Motor neuron (in vitro differentiated cells): Measurements from ENCODE around the gene GRAMD4. TPM values are rescaled to one million over a fixed set of nuclear protein-coding genes. Genes with fewer than 3 reads are reported as not detected.
A peak's percentile ranks its signal among the peaks of the same experiment; 100 is the strongest.

Experiments used
- ATAC-seq, 8 experiments: fragments of 200-7000 bp; cut with Tn5 transposase; replicated peaks in 6 of 8; 2 replicates each; pipeline ENCODE4 v1.8.0; 2021; ENCODE audit warnings: mild to moderate bottlenecking in 8 of 8, moderate library complexity in 8 of 8
- H3K27ac ChIP-seq, 2 donors: fragments of 250-450 bp; sonication (Bioruptor Pico); 2 replicates each; pipeline ENCODE4 v1.9.0; 2021; ENCODE audit warnings: antibody characterized with exemption in 2 of 2, mild to moderate bottlenecking in 2 of 2, moderate library complexity in 1 of 2
- H3K4me1 ChIP-seq, 2 donors: fragments of 250-450 bp; sonication (Bioruptor Pico); replicated peaks in 1 of 2; 2 replicates each; pipeline ENCODE4 v1.6.1; 2021; ENCODE audit warnings: antibody characterized with exemption in 2 of 2, mild to moderate bottlenecking in 2 of 2, moderate library complexity in 1 of 2
- H3K4me3 ChIP-seq, 5 donors: fragments of 250-450 bp; sonication (Bioruptor Pico); 2 replicates each; pipeline ENCODE4 v1.9.0; 2021; ENCODE audit warnings: antibody characterized with exemption in 5 of 5, mild to moderate bottlenecking in 5 of 5, moderate library complexity in 4 of 5
- WGBS, 10 experiments: fragments of 450-650 bp; shearing (Covaris generic); methylation state at CpG; one replicate each; pipeline ENCODE4 v1.0.0; 2022; 5-methylcytosine and 5-hydroxymethylcytosine counted together
- in situ Hi-C, 9 experiments: fragments of 400-800 bp; cut with MboI; loops; one replicate each; pipeline ENCODE4 v1.15.0; 2021; ENCODE audit warnings: low sequenced_read_pairs in 9 of 9, low pct_unique_long_range_greater_than_20kb in 2 of 9; ENCODE audit not compliant: unreplicated experiment in 9 of 9
- total RNA-seq, 8 experiments: library from RNA; unstranded; fragments of 300-600 nt; gene quantifications; 2 replicates each; pipeline versions ENCODE4 v1.2.3 to v1.2.4, GENCODE V29; 2022

The GRAMD4 gene
- total RNA-seq, 8 experiments from 2014 or later: 4.3 to 28.8 (median 20.2) TPM

DNA sequence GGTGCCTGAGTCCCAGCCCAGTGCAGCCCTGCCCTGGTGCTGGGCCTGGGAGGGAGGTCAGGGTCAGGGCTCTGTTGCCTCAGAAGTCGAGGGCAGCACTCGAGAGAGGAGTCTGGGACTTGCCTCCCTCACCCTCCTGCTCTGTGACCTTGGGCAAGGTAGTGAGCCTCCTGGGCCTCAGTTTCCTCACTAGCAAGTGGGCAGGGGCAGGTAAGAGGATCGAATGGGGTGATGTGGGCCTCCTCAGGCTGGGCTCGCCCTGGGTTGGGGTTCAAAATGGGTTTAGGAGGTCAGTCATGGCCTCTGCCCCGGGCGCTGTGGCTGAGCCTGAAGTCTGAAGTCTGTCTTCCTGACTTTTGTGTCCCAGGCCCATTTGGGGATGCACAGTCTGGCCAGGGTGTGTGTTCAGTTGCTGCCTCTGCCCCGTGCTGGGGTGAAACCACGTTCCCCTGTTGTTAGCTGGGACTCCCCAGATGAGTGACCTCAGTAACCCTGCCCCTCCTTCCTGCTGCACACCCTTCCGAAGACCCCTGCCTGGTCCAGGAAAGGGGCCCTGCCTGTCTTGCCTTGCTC, 41.8 kb upstream of the GRAMD4 start:
- no peak overlapping the region for H3K27ac ChIP-seq
- ATAC-seq: peak in 1 of 8 experiments; percentile 3
- in situ Hi-C loops: no loop called here

DNA sequence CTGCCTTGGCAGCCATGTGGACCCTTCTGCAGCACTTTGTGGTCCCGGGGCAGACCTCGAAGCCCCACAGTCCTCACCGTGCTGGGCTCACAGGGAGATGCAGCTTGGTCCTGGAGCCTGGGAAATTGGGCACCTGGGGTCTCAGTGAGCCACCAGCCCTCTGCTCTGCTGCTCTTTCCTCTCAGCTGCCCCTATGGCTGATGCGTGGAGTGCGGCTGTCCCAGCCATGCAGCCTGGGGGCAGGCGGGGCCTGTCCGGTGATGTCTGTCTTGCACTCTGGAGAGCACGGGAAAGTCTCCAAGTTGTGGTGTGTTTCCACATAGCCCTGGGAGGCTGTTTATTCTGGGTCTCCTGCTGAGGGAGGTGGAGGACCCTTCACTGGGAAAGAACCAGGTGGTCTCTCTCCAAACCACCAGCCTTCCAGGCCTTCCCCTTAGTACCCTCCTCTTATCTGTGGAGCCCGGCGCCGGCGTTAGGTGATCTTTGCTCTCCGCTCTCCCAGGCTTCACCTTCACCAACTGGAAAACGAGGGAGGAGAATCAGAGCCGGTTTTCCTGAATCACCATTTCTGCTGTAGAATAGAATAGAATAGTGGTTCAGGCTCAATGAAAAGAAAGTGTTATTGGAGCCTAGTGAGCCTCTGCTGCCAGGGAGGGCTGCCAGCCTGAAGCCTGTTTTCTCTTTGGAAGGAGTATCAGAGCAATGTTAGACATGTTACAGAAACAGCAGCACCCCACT, 41.2 kb upstream of the GRAMD4 start:
- peak in 5 of 8 experiments; percentile 8 to 48 (median 12) for ATAC-seq
- Histone ChIP-seq H3K27ac (no peak overlapping the region), H3K4me1 (peaks cover 31 to 39% of the 10 kb centered on the region in 2 donors), H3K4me3 (peak overlapping the region in 4 of 5 donors; percentile 0 to 96 (median 36))
- in situ Hi-C loops: no loop called here
- WGBS, 10 experiments: 40 to 80% (median 60%) methylated on average over 1 to 6 of the region's 15 CpGs; no CpG with 5 or more reads in 3 of the 10 experiments

More for the DNA sequence above, 41.8 kb upstream of the GRAMD4 start:
- H3K4me1 ChIP-seq: peaks cover 31 to 39% of the 10 kb centered on the region in 2 donors
- peak overlapping the region; percentile 60 to 98 (median 77) for H3K4me3 ChIP-seq
- 55 to 80% (median 70%) methylated on average over 1 to 2 of the region's 9 CpGs; no CpG with 5 or more reads in 6 of the 10 experiments for WGBS, 10 experiments

DNA sequence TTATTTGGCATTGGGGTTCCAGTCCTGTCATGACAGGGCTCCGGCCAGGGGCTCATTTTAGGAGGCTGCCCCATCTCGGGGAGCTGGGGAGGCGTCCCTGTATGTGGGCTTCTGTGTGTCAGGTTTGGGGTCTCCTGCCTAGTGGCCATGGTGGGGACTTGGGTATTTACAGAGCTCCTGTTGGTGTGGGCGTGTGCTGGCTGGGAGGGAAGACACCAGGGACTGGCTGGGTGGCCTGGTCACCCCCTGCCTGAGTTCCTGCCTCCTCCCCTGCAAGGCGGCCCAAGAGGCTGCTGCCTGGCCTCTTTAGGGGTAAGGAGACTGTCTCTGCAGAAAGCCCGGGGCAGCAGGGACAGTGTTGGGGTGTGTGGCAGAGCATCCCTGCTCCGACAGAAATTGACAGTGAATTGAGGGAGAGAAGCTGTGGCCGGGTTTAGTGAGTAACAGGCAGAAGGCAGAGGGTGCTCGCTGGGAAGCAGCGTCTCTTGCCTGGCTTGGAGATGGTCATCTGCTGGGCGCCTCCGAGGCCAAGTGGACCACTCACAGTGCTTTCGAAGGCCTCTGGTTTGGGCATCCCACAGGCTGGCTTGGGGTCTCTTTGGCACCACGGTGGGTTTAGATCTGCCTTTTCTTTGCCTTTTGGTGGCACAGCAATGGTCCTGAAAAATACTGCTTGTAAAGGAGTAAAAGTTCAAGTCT, 40.3 kb upstream of the GRAMD4 start:
- no peak for ATAC-seq
- 73 to 93% (median 85%) methylated on average over 3 to 9 of the region's 14 CpGs; no CpG with 5 or more reads in 4 of the 10 experiments for WGBS, 10 experiments
- peaks cover 38 to 45% of the 10 kb centered on the region in 2 donors for H3K4me1 ChIP-seq
- in situ Hi-C loops: no loop called here
- no peak overlapping the region for H3K27ac ChIP-seq
- no peak overlapping the region for H3K4me3 ChIP-seq

GRCh38 chr22:46580940-46581537, 39.1 kb upstream of the GRAMD4 start:
- ATAC-seq: no peak
- H3K4me3 ChIP-seq: no peak overlapping the region
- no peak overlapping the region for H3K27ac ChIP-seq
- in situ Hi-C loops: no loop called here
- WGBS, 10 experiments: 71 to 100% (median 85%) methylated on average over 1 to 8 of the region's 13 CpGs; no CpG with 5 or more reads in 1 of the 10 experiments
- peaks cover 36 to 47% of the 10 kb centered on the region in 2 donors for H3K4me1 ChIP-seq

DNA sequence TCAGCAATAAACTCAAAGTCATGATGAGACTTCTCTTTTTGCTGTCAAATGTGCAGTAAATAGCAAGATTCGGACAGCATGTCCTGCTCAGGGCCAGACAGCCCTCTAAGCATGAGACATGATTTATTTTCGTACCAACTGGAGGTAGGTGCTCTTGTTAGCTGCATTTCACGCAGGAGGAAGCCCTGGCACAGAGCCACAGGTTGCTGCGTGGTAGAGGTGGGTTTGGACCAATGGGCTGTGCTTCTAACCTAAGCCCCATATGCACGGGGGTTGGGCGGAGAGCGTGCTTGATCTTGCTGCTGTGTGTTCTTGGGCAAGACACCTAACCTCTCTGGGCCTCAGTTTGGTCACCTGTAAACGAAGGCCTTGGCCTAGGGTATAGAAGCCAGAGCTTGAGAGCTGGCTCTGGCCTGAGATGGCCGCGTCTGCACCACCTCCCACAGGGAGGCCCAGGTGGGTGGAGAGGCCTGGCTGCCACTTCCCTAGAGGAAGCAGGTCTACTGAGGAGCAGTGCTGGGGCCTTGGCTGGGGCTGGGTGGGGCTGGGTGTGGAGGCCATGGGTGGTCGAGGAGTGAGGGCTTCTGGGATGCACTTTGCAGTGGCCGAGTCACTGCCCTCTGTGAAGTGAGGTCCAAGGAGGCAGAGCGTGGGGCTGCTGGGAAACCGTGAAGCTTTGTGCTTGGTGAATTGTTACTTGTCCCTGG, 38.5 kb upstream of the GRAMD4 start:
- Histone ChIP-seq H3K4me3 (no peak overlapping the region), H3K4me1 (peaks cover 31 to 42% of the 10 kb centered on the region in 2 donors), H3K27ac (no peak overlapping the region)
- WGBS, 10 experiments: 60 to 100% (median 80%) methylated on average over 1 to 4 of the region's 14 CpGs; no CpG with 5 or more reads in 5 of the 10 experiments
- in situ Hi-C loops: no loop called here
- ATAC-seq: no peak

DNA sequence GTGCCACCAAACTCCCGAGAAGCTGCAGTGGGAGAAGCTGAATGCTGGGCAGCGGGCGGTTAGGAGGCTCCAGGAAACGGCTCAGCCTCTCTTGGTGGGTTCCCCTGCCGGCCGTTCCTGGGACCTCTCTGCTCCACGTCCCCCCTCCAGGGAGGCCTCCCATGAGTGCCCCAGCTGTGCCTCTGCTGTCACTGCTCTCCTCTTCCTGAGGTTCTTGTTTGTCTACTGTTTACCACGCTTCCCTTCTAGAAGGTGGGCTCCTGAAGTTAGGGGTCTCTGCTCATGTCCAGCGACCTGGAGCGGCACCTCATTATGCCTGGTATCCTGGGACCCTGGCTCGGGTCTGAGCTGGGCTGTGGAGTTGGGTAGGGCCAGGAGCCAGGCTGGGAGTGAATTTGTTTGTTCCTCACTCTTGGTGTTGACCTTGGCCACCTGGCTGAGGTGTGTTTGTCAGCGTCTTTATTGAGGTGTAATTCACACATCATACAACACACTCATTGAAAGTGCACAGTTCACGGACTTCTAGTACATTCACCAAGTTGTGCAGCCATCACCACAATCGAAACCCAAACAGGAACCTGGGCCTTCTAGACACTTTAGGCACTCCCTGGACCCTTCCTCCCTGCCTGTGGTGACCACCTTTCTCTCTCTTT, 37.8 kb upstream of the GRAMD4 start:
- H3K4me3 ChIP-seq: no peak overlapping the region
- 68 to 100% (median 90%) methylated on average over 1 to 10 of the region's 14 CpGs; no CpG with 5 or more reads in 2 of the 10 experiments for WGBS, 10 experiments
- no peak overlapping the region for H3K27ac ChIP-seq
- peaks cover 31 to 42% of the 10 kb centered on the region in 2 donors for H3K4me1 ChIP-seq
- in situ Hi-C loops: no loop called here
- ATAC-seq: no peak

GRCh38 chr22:46583571-46583970, 36.6 kb upstream of the GRAMD4 start:
- in situ Hi-C loops: no loop called here
- WGBS, 10 experiments: 88 to 100% (median 100%) methylated on average over 2 to 7 of the region's 11 CpGs; no CpG with 5 or more reads in 5 of the 10 experiments
- H3K4me3 ChIP-seq: no peak overlapping the region
- H3K27ac ChIP-seq: no peak overlapping the region
- ATAC-seq: no peak
- peaks cover 28 to 46% of the 10 kb centered on the region in 2 donors for H3K4me1 ChIP-seq

GRCh38 chr22:46584081-46584921, 35.9 kb upstream of the GRAMD4 start:
- Histone ChIP-seq H3K27ac (no peak overlapping the region), H3K4me1 (peaks cover 21 to 43% of the 10 kb centered on the region in 2 donors), H3K4me3 (no peak overlapping the region)
- in situ Hi-C loops: no loop called here
- ATAC-seq: peak in 7 of 8 experiments; percentile 25 to 72 (median 44)
- 20 to 90% (median 60%) methylated on average over 2 to 19 of the region's 43 CpGs; no CpG with 5 or more reads in 1 of the 10 experiments for whole genome bisulfite sequencing, 10 experiments

DNA sequence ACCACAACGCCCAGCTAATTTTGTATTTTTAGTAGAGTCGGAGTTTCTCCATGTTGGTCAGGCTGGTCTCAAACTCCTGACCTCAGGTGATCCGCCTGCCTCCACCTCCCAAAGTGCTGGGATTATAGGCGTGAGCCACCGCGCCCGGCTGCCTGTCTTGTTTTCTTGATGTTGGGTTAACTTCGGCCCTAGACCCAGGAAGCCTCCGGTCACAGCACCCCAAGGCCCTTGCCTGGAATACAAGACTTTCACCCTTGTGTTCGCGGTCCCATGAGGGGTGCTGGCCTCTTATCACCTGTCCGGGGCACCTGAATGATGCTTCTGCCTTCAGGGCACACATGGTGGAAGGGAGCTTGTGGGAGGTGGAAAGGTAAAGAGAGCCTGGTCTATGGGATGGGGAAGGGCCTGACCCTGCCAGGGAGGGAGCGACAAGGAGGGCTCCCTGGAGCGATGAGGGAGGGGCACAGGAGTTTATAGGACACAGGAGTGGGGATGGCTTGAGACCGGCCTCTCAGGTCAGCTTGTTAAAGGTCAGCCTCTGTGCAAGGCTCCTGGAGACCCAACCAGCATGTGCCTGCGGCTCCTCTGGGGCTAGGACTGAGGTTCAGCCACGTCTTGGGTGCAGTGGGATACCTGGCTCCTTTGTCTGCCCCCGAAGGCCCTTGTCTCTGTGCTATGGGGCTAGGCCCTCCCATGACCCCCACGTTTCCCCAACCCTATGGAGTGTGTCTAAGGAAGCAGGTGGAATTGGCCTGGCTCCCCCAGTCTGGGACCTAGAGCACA, 34.7 kb upstream of the GRAMD4 start:
- H3K27ac ChIP-seq: no peak overlapping the region
- peaks cover 14 to 45% of the 10 kb centered on the region in 2 donors for H3K4me1 ChIP-seq
- H3K4me3 ChIP-seq: no peak overlapping the region
- 50 to 100% (median 89%) methylated on average over 1 to 9 of the region's 19 CpGs; no CpG with 5 or more reads in 3 of the 10 experiments for WGBS, 10 experiments
- in situ Hi-C loops: no loop called here
- no peak for ATAC-seq

- H3K4me1 ChIP-seq: peaks cover 14 to 43% of the 10 kb centered on the region in 2 donors
- no peak overlapping the region for H3K4me3 ChIP-seq
- in situ Hi-C loops: no loop called here
- H3K27ac ChIP-seq: no peak overlapping the region
- no CpG with 5 or more reads among the region's 12 CpGs for WGBS, 10 experiments
- ATAC-seq: no peak
Observed at GRCh38 chr22:46586123-46586519, 34.1 kb upstream of the GRAMD4 start.

DNA sequence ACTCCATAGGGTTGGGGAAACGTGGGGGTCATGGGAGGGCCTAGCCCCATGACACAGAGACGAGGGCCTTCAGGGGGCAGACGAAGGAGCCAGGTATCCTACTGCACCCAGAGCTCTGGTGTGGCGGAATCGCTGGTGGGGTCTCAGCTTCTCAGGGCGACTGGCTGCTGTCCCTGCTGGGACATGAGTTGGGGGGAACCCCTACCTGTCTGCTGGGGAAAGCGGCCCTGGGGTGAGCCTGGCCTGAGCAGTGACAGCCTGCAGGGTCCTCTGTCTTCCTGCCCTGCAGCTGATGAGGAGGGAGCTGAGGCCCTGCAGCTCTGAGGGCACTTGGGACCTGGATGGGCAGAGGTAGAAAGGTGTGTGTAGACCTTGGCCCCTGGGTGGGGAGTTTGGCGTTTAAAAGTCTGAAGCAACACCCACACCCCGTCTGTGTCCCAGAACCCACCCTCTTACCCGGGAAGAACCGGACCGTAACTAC, 33.6 kb upstream of the GRAMD4 start:
- ATAC-seq: no peak
- WGBS, 10 experiments: 67 to 100% methylated on average over 1 to 3 of the region's 12 CpGs; no CpG with 5 or more reads in 8 of the 10 experiments
- Histone ChIP-seq H3K27ac (no peak overlapping the region), H3K4me1 (peaks cover 14 to 43% of the 10 kb centered on the region in 2 donors), H3K4me3 (no peak overlapping the region)
- in situ Hi-C loops: no loop called here
